ENCODE measurements around the gene FAM53A.

GRCh38 chr4:1643971-1644735 is 40.0 kb downstream of the FAM53A start:
- no peak for TF ChIP-seq POLR2A (IDR thresholded peaks at IDR 0.05)
- no peak for TF ChIP-seq CTCF (IDR thresholded peaks at IDR 0.05)
